A549 (cell line): ENCODE data around the gene NINL. TPM values are rescaled to one million over a fixed set of nuclear protein-coding genes. Genes with fewer than 3 reads are reported as not detected.

ENCODE experiments used
- ATAC-seq, 2 experiments: fragments of 200-7000 bp in 1 of 2; fragments of >200 bp in 1 of 2; cut with Nextera tagmentation in 1 of 2; cut with Tn5 transposase in 1 of 2; 3 replicates each; pipeline versions ENCODE4 v1.8.0 to v1.9.1; 2018 to 2020; ENCODE audit warnings: mild to moderate bottlenecking in 1 of 2, moderate library complexity in 1 of 2
- CTCF ChIA-PET: fragments of 300-600 bp; sonication (Branson Sonifier 250); formaldehyde crosslinking; extraction: SDS; loops from one replicate; lab custom pipeline; 2021; ENCODE audit warnings: antibody characterized with exemption, inconsistent platforms; lab: Yijun Ruan, JAX
- POLR2A ChIA-PET: fragments of 350-600 bp; formaldehyde crosslinking; extraction: SDS; loops from one replicate; lab custom pipeline; 2021; ENCODE audit warnings: antibody characterized with exemption, inconsistent platforms; lab: Yijun Ruan, JAX
- DNase-seq, 2 experiments: peaks; one replicate each; pipeline versions ENCODE4 v3.0.0 to v3.0.0-alpha.2; 2011 to 2016; ENCODE audit warnings: low read depth in 1 of 2, low spot score in 1 of 2
- FAIRE-seq: peaks from 2 replicates; lab custom pipeline; 2011; peaks lifted over from hg19 to GRCh38; lab: Jason Lieb, UNC
- H3K27ac ChIP-seq, 2 experiments: fragments of >200 bp; sonication (Bioruptor Twin); formaldehyde crosslinking; 3 replicates each; pipeline ENCODE4 v1.5.1; 2016 to 2017
- H3K4me1 ChIP-seq: fragments of >200 bp; sonication (Bioruptor Twin); formaldehyde crosslinking; 3 replicates; pipeline ENCODE4 v1.6.1; 2016
- H3K4me2 ChIP-seq: fragments of >200 bp; sonication (Bioruptor Twin); formaldehyde crosslinking; 3 replicates; pipeline ENCODE4 v1.6.1; 2016
- H3K4me3 ChIP-seq: fragments of >200 bp; sonication (Bioruptor Twin); formaldehyde crosslinking; 3 replicates; pipeline ENCODE4 v1.5.1; 2016
- H3K9me3 ChIP-seq: fragments of >200 bp; sonication (Bioruptor Twin); formaldehyde crosslinking; 3 replicates; pipeline ENCODE4 v1.6.1; 2016
- CBX8 ChIP-seq: fragments of 200-600 bp; sonication (generic); IDR thresholded peaks from 2 replicates; pipeline ENCODE4 v1.6.1; 2016
- EHF ChIP-seq: fragments of 250-450 bp; sonication (Bioruptor Pico); IDR thresholded peaks from 2 replicates; pipeline ENCODE4 v1.5.0; 2020; ENCODE audit warnings: mild to moderate bottlenecking
- FOSB ChIP-seq: fragments of 250-450 bp; sonication (Bioruptor Pico); IDR thresholded peaks from 2 replicates; pipeline ENCODE4 v1.5.0; 2020; ENCODE audit warnings: mild to moderate bottlenecking, moderate library complexity
- HEYL ChIP-seq: fragments of 250-450 bp; sonication (Bioruptor Pico); IDR thresholded peaks from 2 replicates; pipeline ENCODE4 v1.8.0; 2021; ENCODE audit warnings: mild to moderate bottlenecking, moderate library complexity
- HOXA7 ChIP-seq: fragments of 250-450 bp; sonication (Bioruptor Pico); IDR thresholded peaks from 2 replicates; pipeline ENCODE4 v1.5.0; 2020; ENCODE audit warnings: mild to moderate bottlenecking, moderate library complexity
- HOXB13 ChIP-seq: fragments of 250-450 bp; sonication (Bioruptor Pico); IDR thresholded peaks from 2 replicates; pipeline ENCODE4 v1.5.0; 2020; ENCODE audit warnings: low read depth, mild to moderate bottlenecking, moderate library complexity
- MYC ChIP-seq: IDR thresholded peaks from 2 replicates; pipeline ENCODE4 v1.6.1; 2012; ENCODE audit warnings: mild to moderate bottlenecking, inconsistent platforms, low read length, improper control_type of control experiment, borderline replicate concordance
- PHF8 ChIP-seq: fragments of 200-600 bp; sonication (generic); IDR thresholded peaks from 2 replicates; pipeline ENCODE4 v1.6.1; 2016; ENCODE audit warnings: low read depth, mild to moderate bottlenecking, antibody characterized with exemption, moderate library complexity, borderline replicate concordance
- POLR2A ChIP-seq: IDR thresholded peaks from 2 replicates; pipeline ENCODE4 v1.6.1; 2012; ENCODE audit warnings: mild to moderate bottlenecking, low read length
- RNF2 ChIP-seq: fragments of 200-600 bp; sonication (generic); IDR thresholded peaks from 2 replicates; pipeline ENCODE4 v1.6.1; 2016; ENCODE audit warnings: low read depth, mild to moderate bottlenecking, antibody characterized with exemption, moderate library complexity, borderline replicate concordance
- WGBS: methylation state at CpG from one replicate; pipeline ENCODE4 v1.1.6; 2017; ENCODE audit errors: missing lambda C conversion rate; 5-methylcytosine and 5-hydroxymethylcytosine counted together
- polyA plus RNA-seq, 4 experiments: library from polyadenylated mRNA; depleted of rRNA in 3 of 4; stranded (reverse); fragments of >200 nt; fragmentation: RNase III in 1 of 4; extraction: RNeasy Plus Mini Kit Qiagen cat#74134 plus additional on column Dnase treatment in 1 of 4; gene quantifications; 2 replicates in 3 of 4; 3 replicates in 1 of 4; pipeline ENCODE4 v1.2.3, GENCODE V29; 2011 to 2017
- TF ChIP-seq, protein P1 (sequence below): fragments of 250-450 bp; sonication (Bioruptor Pico); IDR thresholded peaks from 2 replicates; pipeline ENCODE4 v1.5.0; 2021; ENCODE audit warnings: mild to moderate bottlenecking, moderate library complexity, borderline replicate concordance
- TF ChIP-seq, protein P2 (sequence below): fragments of >200 bp; sonication (Bioruptor Twin); formaldehyde crosslinking; IDR thresholded peaks from 3 replicates; pipeline ENCODE4 v1.6.1; 2016
- TF ChIP-seq, protein P3 (sequence below): fragments of >200 bp; sonication (Bioruptor Twin); formaldehyde crosslinking; IDR thresholded peaks from 3 replicates; pipeline ENCODE4 v1.5.1; 2016
- TF ChIP-seq, protein P4 (sequence below): fragments of 450-650 bp; IDR thresholded peaks from 2 replicates; pipeline ENCODE4 v1.6.1; 2014; ENCODE audit warnings: antibody characterized with exemption
- TF ChIP-seq, protein P5 (sequence below): fragments of 250-450 bp; sonication (Bioruptor Pico); IDR thresholded peaks from 2 replicates; pipeline ENCODE4 v1.5.0; 2020; ENCODE audit warnings: low read depth, mild to moderate bottlenecking, moderate library complexity
- TF ChIP-seq, protein P6 (sequence below): IDR thresholded peaks from 2 replicates; pipeline ENCODE4 v1.6.1; 2012

NINL gene
- polyA plus RNA-seq, 2 of the 4 experiments (the other 2 are of a cell fraction), result 20.2 to 22.4 TPM

DNA sequence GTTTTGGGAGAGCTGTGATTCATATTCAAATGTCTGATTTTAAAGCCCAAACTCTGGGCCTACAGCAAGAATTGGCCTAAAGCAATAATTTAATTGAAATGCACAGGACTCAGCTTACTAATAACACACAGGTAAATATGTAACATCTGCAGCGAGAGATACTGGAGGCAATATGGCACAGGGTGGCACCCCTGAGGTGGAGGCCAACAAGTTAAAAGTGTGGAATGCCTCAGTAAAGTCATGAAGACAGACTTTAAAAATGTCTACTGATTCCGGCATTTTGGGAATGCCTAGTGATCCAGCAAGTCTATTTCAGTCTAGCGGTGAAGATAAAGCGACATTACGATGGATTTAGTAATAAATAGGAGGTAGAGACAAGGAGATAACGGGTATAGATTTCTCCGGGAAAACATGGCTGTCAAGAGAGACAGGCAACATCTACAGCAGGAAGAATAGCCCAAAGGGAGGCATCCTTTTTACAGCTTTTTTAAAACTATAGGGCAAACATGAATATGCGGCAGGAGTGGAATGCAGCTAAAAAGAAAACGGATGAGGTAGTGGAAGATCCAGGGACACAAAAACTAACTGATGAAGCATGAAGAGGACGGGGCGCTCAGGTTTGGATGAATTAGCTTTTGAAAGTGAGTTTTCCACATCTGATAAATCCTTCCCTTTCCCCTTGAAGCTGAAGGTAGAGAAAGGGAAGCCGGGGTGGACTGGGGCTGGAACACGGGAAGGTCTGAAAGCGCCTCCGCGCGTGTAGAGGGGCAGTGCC, 37.3 kb upstream of the NINL start:
- ChIA-PET CTCF (interaction anchor here (1.1 kb wide), 1 partner anchor 28 kb away, joined by 5 read pairs; no protein-coding TSS in a partner anchor), POLR2A (interaction anchor here (2.5 kb wide), 1 partner anchor 38 kb away, joined by 11 read pairs; the partner anchor contains the start of gene NINL)
- no peaks in the 10 kb centered on the region for H3K9me3 ChIP-seq
- H3K4me2 ChIP-seq, result peak overlapping the region; percentile 95
- 9% methylated on average over 17 of the region's 17 CpGs for WGBS
- H3K27ac ChIP-seq, result peak overlapping the region; percentile 97
- FAIRE-seq (no peak), DNase-seq (no peak), ATAC-seq (no peak)
- TF ChIP-seq MYC (peak; percentile 72; the same call in 1 of the 2 replicates), HOXA7 (CRISPR knock-in tag) (0 out of 2 replicates have a peak, but pooled peaks have one; percentile 59), EHF (CRISPR knock-in tag) (no peak)
- H3K4me3 ChIP-seq, result peak overlapping the region; percentile 92
- H3K4me1 ChIP-seq, result peaks cover 21% of the 10 kb centered on the region

DNA sequence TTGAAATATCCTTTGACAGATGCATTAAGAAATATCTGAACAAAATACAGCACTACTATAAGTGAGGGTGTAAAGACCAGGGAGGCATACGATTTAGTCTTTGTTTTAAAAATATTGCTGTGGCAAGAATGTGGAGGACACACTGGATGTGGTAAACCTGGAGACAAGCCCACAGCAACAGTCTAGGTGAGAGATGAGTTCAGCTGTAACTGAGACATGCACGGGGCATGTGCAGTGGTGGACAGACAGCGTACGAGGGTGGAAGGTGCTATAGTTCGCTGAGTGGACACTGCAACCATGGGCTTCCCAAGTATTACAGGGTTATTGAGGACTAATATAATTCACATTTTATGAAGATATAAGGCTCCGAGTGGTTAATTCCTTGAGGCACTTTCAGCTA, 36.7 kb upstream of the NINL start:
- peak overlapping the region; percentile 92 for H3K4me3 ChIP-seq
- peak overlapping the region; percentile 95 for H3K4me2 ChIP-seq
- ATAC-seq (no peak), DNase-seq (no peak), FAIRE-seq (no peak)
- ChIA-PET CTCF (interaction anchor here (1.1 kb wide), 1 partner anchor 27 kb away, joined by 5 read pairs; no protein-coding TSS in a partner anchor), POLR2A (interaction anchor here (2.5 kb wide), 1 partner anchor 37 kb away, joined by 11 read pairs; the partner anchor contains the start of gene NINL)
- TF ChIP-seq HOXB13 (CRISPR knock-in tag) (no peak), FOSB (CRISPR knock-in tag) (no peak), RNF2 (no peak), POLR2A (no peak), PHF8 (no peak), HOXA7 (CRISPR knock-in tag) (no peak), HEYL (CRISPR knock-in tag) (no peak), CBX8 (no peak)
- TF ChIP-seq, protein P1, sequence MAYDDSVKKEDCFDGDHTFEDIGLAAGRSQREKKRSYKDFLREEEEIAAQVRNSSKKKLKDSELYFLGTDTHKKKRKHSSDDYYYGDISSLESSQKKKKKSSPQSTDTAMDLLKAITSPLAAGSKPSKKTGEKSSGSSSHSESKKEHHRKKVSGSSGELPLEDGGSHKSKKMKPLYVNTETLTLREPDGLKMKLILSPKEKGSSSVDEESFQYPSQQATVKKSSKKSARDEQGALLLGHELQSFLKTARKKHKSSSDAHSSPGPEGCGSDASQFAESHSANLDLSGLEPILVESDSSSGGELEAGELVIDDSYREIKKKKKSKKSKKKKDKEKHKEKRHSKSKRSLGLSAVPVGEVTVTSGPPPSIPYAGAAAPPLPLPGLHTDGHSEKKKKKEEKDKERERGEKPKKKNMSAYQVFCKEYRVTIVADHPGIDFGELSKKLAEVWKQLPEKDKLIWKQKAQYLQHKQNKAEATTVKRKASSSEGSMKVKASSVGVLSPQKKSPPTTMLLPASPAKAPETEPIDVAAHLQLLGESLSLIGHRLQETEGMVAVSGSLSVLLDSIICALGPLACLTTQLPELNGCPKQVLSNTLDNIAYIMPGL (CRISPR knock-in tag), result no peak
- TF ChIP-seq, protein P2, sequence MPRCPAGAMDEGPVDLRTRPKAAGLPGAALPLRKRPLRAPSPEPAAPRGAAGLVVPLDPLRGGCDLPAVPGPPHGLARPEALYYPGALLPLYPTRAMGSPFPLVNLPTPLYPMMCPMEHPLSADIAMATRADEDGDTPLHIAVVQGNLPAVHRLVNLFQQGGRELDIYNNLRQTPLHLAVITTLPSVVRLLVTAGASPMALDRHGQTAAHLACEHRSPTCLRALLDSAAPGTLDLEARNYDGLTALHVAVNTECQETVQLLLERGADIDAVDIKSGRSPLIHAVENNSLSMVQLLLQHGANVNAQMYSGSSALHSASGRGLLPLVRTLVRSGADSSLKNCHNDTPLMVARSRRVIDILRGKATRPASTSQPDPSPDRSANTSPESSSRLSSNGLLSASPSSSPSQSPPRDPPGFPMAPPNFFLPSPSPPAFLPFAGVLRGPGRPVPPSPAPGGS, result no peak
- TF ChIP-seq, protein P3, sequence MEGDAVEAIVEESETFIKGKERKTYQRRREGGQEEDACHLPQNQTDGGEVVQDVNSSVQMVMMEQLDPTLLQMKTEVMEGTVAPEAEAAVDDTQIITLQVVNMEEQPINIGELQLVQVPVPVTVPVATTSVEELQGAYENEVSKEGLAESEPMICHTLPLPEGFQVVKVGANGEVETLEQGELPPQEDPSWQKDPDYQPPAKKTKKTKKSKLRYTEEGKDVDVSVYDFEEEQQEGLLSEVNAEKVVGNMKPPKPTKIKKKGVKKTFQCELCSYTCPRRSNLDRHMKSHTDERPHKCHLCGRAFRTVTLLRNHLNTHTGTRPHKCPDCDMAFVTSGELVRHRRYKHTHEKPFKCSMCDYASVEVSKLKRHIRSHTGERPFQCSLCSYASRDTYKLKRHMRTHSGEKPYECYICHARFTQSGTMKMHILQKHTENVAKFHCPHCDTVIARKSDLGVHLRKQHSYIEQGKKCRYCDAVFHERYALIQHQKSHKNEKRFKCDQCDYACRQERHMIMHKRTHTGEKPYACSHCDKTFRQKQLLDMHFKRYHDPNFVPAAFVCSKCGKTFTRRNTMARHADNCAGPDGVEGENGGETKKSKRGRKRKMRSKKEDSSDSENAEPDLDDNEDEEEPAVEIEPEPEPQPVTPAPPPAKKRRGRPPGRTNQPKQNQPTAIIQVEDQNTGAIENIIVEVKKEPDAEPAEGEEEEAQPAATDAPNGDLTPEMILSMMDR, result no peak
- TF ChIP-seq, protein P4, sequence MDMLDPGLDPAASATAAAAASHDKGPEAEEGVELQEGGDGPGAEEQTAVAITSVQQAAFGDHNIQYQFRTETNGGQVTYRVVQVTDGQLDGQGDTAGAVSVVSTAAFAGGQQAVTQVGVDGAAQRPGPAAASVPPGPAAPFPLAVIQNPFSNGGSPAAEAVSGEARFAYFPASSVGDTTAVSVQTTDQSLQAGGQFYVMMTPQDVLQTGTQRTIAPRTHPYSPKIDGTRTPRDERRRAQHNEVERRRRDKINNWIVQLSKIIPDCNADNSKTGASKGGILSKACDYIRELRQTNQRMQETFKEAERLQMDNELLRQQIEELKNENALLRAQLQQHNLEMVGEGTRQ, result no peak
- TF ChIP-seq, protein P5, sequence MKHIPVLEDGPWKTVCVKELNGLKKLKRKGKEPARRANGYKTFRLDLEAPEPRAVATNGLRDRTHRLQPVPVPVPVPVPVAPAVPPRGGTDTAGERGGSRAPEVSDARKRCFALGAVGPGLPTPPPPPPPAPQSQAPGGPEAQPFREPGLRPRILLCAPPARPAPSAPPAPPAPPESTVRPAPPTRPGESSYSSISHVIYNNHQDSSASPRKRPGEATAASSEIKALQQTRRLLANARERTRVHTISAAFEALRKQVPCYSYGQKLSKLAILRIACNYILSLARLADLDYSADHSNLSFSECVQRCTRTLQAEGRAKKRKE (CRISPR knock-in tag), result no peak
- TF ChIP-seq, protein P6, sequence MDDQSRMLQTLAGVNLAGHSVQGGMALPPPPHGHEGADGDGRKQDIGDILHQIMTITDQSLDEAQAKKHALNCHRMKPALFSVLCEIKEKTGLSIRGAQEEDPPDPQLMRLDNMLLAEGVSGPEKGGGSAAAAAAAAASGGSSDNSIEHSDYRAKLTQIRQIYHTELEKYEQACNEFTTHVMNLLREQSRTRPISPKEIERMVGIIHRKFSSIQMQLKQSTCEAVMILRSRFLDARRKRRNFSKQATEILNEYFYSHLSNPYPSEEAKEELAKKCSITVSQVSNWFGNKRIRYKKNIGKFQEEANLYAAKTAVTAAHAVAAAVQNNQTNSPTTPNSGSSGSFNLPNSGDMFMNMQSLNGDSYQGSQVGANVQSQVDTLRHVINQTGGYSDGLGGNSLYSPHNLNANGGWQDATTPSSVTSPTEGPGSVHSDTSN, result no peak
- H3K4me1 ChIP-seq, result peaks cover 21% of the 10 kb centered on the region
- H3K9me3 ChIP-seq, result no peaks in the 10 kb centered on the region
- peak overlapping the region; percentile 97 for H3K27ac ChIP-seq
- 86% methylated on average over 6 of the region's 6 CpGs for WGBS
